T47D (cell line): Measurements from ENCODE around the gene OR10H1.
"Not testable (repeated sequence)": the region's sequence is repeated elsewhere in the genome, so short reads cannot be mapped to it uniquely, and the experiment has no call there.

ENCODE experiments used
- DNase-seq, 2 experiments: peaks; one replicate each; pipeline versions ENCODE4 v3.0.0 to v3.0.0-alpha.2; 2011 to 2012; ENCODE audit warnings: low read depth in 1 of 2, low spot score in 1 of 2
- JUND ChIP-seq: IDR thresholded peaks from 2 replicates; pipeline ENCODE4 v1.6.1; 2012; ENCODE audit warnings: low read depth
- in situ Hi-C: cut with HindIII; loops from 2 replicates; pipeline ENCODE4 v1.10.0; 2016; ENCODE audit warnings: low sequenced_read_pairs, low pct_unique_long_range_greater_than_20kb

The OR10H1 gene, protein sequence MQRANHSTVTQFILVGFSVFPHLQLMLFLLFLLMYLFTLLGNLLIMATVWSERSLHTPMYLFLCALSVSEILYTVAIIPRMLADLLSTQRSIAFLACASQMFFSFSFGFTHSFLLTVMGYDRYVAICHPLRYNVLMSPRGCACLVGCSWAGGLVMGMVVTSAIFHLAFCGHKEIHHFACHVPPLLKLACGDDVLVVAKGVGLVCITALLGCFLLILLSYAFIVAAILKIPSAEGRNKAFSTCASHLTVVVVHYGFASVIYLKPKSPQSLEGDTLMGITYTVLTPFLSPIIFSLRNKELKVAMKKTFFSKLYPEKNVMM

GRCh38 chr19:15815306-15815705 is at the start of gene OR10H1:
TSS of gene OR10H1 (minus strand) at chr19:15815664. CDS start at chr19:15808037, 7,627 bp downstream.
- TF ChIP-seq JUND = no peak
- peak in 1 of 2 experiments; percentile 10 for DNase-seq
- in situ Hi-C loops = no loop called here

GRCh38 chr19:15864824-15865223 is 49.4 kb upstream of the OR10H1 start:
- DNase-seq = no peak
- TF ChIP-seq JUND = no peak
- in situ Hi-C loops = no loop called here

DNA sequence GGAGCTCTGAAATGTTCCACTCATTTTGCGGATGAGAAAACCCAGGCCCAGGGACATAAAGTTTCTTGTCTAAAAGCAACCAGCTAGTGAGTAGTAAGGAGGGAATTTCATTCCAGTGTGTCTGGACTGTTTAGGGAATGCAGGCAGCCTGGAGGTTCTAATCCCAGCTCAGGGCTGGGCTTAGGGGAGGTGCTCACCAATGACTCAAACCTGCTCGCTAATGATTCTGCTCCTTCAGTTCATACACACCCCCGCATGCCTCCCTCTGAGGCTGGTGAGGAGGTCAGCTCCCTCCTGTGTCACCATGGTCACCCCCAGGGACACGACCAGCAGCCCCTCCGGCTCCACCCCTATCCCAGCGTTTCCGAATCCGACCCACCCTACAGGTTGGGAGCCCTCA is 47.8 kb upstream of the OR10H1 start:
- DNase-seq = no peak
- TF ChIP-seq JUND = no peak
- in situ Hi-C loops = no loop called here

- DNase-seq = no peak
- TF ChIP-seq JUND = no peak
- in situ Hi-C loops = no loop called here
Measured at GRCh38 chr19:15862444-15862843, 47.0 kb upstream of the OR10H1 start.

DNA sequence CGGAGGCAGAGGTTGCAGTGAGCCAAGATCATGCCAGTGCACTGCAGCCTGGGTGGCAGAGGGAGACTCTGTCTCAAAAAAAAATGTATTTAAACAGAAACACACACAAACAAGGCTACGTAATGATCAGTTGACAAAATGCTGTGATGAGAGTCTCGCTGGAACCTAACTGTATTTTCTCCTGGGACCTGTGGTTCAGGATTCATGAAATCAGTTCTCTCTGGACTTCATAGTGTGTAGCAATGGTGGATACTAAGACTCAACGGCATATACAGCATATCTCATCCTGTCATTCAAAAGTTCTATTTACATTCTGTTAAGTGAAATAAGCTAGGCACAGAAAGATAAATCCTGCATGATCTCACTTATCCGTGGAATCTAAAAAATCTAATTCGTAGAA is 45.1 kb upstream of the OR10H1 start:
- in situ Hi-C loops = no loop called here

DNA sequence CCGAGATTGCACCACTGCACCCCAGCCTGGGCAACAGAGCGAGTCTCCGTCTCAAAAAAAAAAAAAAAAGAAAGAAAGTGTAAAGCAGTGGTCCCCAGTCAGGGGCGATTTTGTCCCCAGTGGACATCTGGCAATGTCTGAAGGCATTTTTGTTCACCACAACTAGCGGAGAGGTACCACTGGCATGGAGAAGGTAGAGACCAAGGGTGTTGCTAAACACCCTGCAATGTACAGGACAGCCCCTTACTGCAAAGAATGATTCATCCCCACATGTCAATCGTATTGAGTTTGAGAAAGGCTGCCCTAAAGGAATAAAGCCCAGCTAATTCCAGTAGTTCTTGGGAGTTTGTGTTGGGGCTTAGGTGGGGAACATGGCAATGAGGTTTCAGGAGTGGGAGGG is 43.7 kb upstream of the OR10H1 start:
- DNase-seq = no peak
- in situ Hi-C loops = no loop called here
- no peak for TF ChIP-seq JUND

More for the DNA sequence above, 45.1 kb upstream of the OR10H1 start:
- no peak for TF ChIP-seq JUND
- DNase-seq = no peak

DNA sequence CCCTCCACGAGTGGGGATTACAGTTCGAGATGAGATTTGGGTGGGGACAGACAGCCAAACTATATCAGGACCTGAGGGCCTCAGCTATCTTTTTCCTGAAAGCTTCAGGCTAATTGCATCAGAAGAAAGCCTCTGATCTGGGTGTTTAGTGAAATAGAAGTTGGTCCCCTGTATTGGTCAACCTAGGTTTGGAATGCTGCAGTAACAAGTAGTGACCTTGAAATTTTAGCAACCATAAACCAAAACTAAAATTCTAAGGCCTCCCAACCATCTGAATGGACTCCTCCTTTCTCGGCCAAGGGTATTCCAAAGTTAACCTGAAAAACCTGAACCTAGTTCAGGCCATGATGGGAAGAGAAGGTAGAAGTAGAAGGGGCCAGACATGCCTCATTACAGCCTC is 34.9 kb upstream of the OR10H1 start:
- DNase-seq = no peak
- in situ Hi-C loops = no loop called here

GRCh38 chr19:15846923-15847322 is 31.5 kb upstream of the OR10H1 start:
- no peak for DNase-seq
- in situ Hi-C loops = no loop called here
- TF ChIP-seq JUND = no peak

More for the DNA sequence above, 34.9 kb upstream of the OR10H1 start:
- TF ChIP-seq JUND = no peak

- peak in 1 of 2 experiments; percentile 8 for DNase-seq
- in situ Hi-C loops = not testable (repeated sequence)
Measured at GRCh38 chr19:15843894-15844222, 28.4 kb upstream of the OR10H1 start.

- in situ Hi-C loops = no loop called here
- no peak for DNase-seq
- TF ChIP-seq JUND = no peak
Measured at GRCh38 chr19:15843203-15843893, 27.9 kb upstream of the OR10H1 start.

GRCh38 chr19:15841875-15842569 is 26.6 kb upstream of the OR10H1 start:
- in situ Hi-C loops = no loop called here
- no peak for TF ChIP-seq JUND
- no peak for DNase-seq

DNA sequence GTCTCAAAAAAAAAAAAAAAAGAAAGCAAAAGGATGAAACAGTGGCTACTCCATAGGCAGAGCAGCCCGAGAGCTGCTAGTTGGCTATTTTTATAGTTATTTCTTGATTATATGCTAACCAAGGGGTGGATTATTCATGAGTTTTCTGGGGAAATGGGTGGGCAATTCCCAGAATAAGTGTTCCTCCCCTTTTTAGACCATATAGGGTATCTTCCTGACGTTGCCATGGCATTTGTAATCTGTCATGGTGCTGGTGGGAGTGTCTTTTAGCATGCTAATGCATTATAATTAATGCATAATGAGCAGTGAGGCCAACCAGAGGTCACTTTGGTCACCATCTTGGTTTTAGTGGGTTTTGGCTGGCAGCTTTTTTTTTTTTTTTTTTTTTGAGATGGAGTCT is 25.4 kb upstream of the OR10H1 start:
- no peak for TF ChIP-seq JUND
- in situ Hi-C loops = no loop called here
- DNase-seq = no peak

GRCh38 chr19:15839888-15840287 is 24.4 kb upstream of the OR10H1 start:
- in situ Hi-C loops = not testable (repeated sequence)

DNA sequence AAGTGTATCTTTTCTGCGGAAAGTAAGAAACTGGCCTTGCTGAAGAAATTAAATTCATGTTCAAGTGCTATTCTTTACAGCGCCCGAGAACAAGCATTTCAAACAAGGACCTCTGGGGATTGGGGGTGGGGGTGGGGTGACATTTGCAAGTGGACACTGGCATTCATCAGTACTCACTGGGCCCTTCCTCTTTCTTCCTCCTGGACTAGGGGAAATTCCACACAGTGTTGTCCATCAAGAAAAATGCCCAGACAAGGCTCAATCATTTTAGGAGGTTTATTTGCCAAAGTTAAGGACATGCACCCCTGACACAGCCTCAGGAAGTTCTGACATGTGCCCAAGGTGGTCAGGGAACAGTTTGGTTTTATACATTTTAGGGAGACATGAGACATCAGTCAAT is 22.9 kb upstream of the OR10H1 start:
- no peak for DNase-seq
- in situ Hi-C loops = no loop called here
- TF ChIP-seq JUND = no peak

More at GRCh38 chr19:15839888-15840287, 24.4 kb upstream of the OR10H1 start:
- not testable (repeated sequence) for DNase-seq
